ENCODE results near the gene RUNX1.

Gene RUNX1

GRCh38 chr21:34894401-34894800 is 154.7 kb downstream of the RUNX1 start:
- H3K9ac ChIP-seq (ENCODE audit: low read length), result no peak overlapping the region
- H4K8ac ChIP-seq (ENCODE audit: low read depth, low read length), result no peak overlapping the region
- H3K27me3 ChIP-seq (ENCODE audit: insufficient read depth, low read length, poor library complexity), result peaks cover 2% of the 10 kb centered on the region
- no peaks in the 10 kb centered on the region for H3K79me2 ChIP-seq (ENCODE audit: control insufficient read depth, insufficient read depth, low read length)
- no peaks in the 10 kb centered on the region for H3K4me1 ChIP-seq (ENCODE audit: control insufficient read depth, low read depth, low read length)
- H4K5ac ChIP-seq (ENCODE audit: low read length), result no peak overlapping the region
- no peak for DNase-seq
- H3K4me3 ChIP-seq (ENCODE audit: low read length), result no peak overlapping the region
- H2BK5ac ChIP-seq (ENCODE audit: low read length), result no peak overlapping the region
- no peak overlapping the region for H3K27ac ChIP-seq (ENCODE audit: low read depth, low read length)
- H3K4ac ChIP-seq (ENCODE audit: low read depth, low read length), result no peak overlapping the region
- no peak overlapping the region for H2AK5ac ChIP-seq (ENCODE audit: low read length)
- H3K79me1 ChIP-seq (ENCODE audit: low read length), result no peaks in the 10 kb centered on the region
- H2BK120ac ChIP-seq (ENCODE audit: low read depth, low read length), result no peak overlapping the region
- no peaks in the 10 kb centered on the region for H3K36me3 ChIP-seq (ENCODE audit: control insufficient read depth, insufficient read depth, low read length)
- H3K18ac ChIP-seq (ENCODE audit: low read length), result no peak overlapping the region
- no peak overlapping the region for H3K4me2 ChIP-seq (ENCODE audit: low read length)
- H3K23ac ChIP-seq (ENCODE audit: low read length), result no peak overlapping the region
- H3K56ac ChIP-seq (ENCODE audit: low read length), result no peak overlapping the region
- no CpG with 5 or more reads among the region's 1 CpG for WGBS (ENCODE audit: extremely low coverage, insufficient coverage, low lambda C conversion rate)
- no peak overlapping the region for H2BK15ac ChIP-seq (replicated peaks; ENCODE audit: low read depth)

DNA sequence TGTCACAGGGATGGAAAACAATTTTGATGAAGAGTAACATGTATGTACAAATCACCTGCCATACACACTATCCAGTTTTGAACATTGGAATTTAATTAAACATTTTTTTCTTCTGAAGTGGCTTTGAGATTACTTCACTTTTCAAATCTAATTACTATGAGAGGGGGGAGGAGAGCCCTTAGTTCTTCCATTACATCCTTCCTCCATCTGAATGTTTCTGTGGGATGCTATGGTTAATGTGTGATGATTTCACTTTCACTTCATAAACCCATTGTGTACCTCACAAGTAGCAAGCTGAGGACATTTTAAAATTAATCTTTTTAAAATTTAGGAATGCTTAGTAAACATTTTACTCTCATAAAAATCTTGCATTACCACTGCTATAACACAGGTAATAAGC is 156.9 kb downstream of the RUNX1 start:
- Histone ChIP-seq H2AK5ac (ENCODE audit: low read length) (no peak overlapping the region), H3K36me3 (ENCODE audit: control insufficient read depth, insufficient read depth, low read length) (no peaks in the 10 kb centered on the region), H2BK120ac (ENCODE audit: low read depth, low read length) (no peak overlapping the region), H2BK5ac (ENCODE audit: low read length) (no peak overlapping the region), H3K18ac (ENCODE audit: low read length) (no peak overlapping the region), H3K9ac (ENCODE audit: low read length) (no peak overlapping the region), H3K23ac (ENCODE audit: low read length) (no peak overlapping the region), H3K4me3 (ENCODE audit: low read length) (no peak overlapping the region), H3K27me3 (ENCODE audit: insufficient read depth, low read length, poor library complexity) (peaks cover 8% of the 10 kb centered on the region), H2BK15ac (replicated peaks; ENCODE audit: low read depth) (no peak overlapping the region), H3K56ac (ENCODE audit: low read length) (no peak overlapping the region), H3K79me2 (ENCODE audit: control insufficient read depth, insufficient read depth, low read length) (no peaks in the 10 kb centered on the region), H3K79me1 (ENCODE audit: low read length) (no peaks in the 10 kb centered on the region), H3K27ac (ENCODE audit: low read depth, low read length) (no peak overlapping the region), H4K8ac (ENCODE audit: low read depth, low read length) (no peak overlapping the region), H3K4ac (ENCODE audit: low read depth, low read length) (no peak overlapping the region), H3K4me1 (ENCODE audit: control insufficient read depth, low read depth, low read length) (no peaks in the 10 kb centered on the region), H3K4me2 (ENCODE audit: low read length) (no peak overlapping the region), H4K5ac (ENCODE audit: low read length) (no peak overlapping the region)
- no peak for DNase-seq

- Histone ChIP-seq H3K27ac (ENCODE audit: low read depth, low read length) (no peak overlapping the region), H3K4me3 (ENCODE audit: low read length) (no peak overlapping the region)
- WGBS (ENCODE audit: extremely low coverage, insufficient coverage, low lambda C conversion rate), result no CpG with 5 or more reads among the region's 8 CpGs
These were observed 157.5 kb downstream of the RUNX1 start for GRCh38 chr21:34891613-34891943.

GRCh38 chr21:34890724-34891612 is 158.1 kb downstream of the RUNX1 start:
- Histone ChIP-seq H3K4me1 (ENCODE audit: control insufficient read depth, low read depth, low read length) (no peaks in the 10 kb centered on the region), H2BK15ac (replicated peaks; ENCODE audit: low read depth) (no peak overlapping the region), H3K79me2 (ENCODE audit: control insufficient read depth, insufficient read depth, low read length) (no peaks in the 10 kb centered on the region), H3K36me3 (ENCODE audit: control insufficient read depth, insufficient read depth, low read length) (no peaks in the 10 kb centered on the region), H3K4me2 (ENCODE audit: low read length) (peak overlapping the region; percentile 64), H4K8ac (ENCODE audit: low read depth, low read length) (no peak overlapping the region), H3K9ac (ENCODE audit: low read length) (peak overlapping the region; percentile 60), H3K4me3 (ENCODE audit: low read length) (peak overlapping the region; percentile 15), H3K27me3 (ENCODE audit: insufficient read depth, low read length, poor library complexity) (peaks cover 12% of the 10 kb centered on the region), H3K79me1 (ENCODE audit: low read length) (no peaks in the 10 kb centered on the region), H2AK5ac (ENCODE audit: low read length) (no peak overlapping the region), H2BK5ac (ENCODE audit: low read length) (no peak overlapping the region), H3K27ac (ENCODE audit: low read depth, low read length) (no peak overlapping the region), H3K18ac (ENCODE audit: low read length) (peak overlapping the region; percentile 60), H3K23ac (ENCODE audit: low read length) (no peak overlapping the region), H3K4ac (ENCODE audit: low read depth, low read length) (peak overlapping the region; percentile 65), H2BK120ac (ENCODE audit: low read depth, low read length) (no peak overlapping the region), H4K5ac (ENCODE audit: low read length) (no peak overlapping the region), H3K56ac (ENCODE audit: low read length) (peak overlapping the region; percentile 85)
- peak; percentile 67 for DNase-seq
- no CpG with 5 or more reads among the region's 60 CpGs for WGBS (ENCODE audit: extremely low coverage, insufficient coverage, low lambda C conversion rate)

More at GRCh38 chr21:34891613-34891943, 157.5 kb downstream of the RUNX1 start:
- H2BK120ac ChIP-seq (ENCODE audit: low read depth, low read length), result no peak overlapping the region
- no peaks in the 10 kb centered on the region for H3K79me2 ChIP-seq (ENCODE audit: control insufficient read depth, insufficient read depth, low read length)
- H3K4me1 ChIP-seq (ENCODE audit: control insufficient read depth, low read depth, low read length), result no peaks in the 10 kb centered on the region
- H2BK15ac ChIP-seq (replicated peaks; ENCODE audit: low read depth), result no peak overlapping the region
- no peak overlapping the region for H2AK5ac ChIP-seq (ENCODE audit: low read length)
- H3K27me3 ChIP-seq (ENCODE audit: insufficient read depth, low read length, poor library complexity), result peaks cover 9% of the 10 kb centered on the region
- H3K4me2 ChIP-seq (ENCODE audit: low read length), result no peak overlapping the region
- no peak overlapping the region for H2BK5ac ChIP-seq (ENCODE audit: low read length)
- DNase-seq, result no peak
- no peak overlapping the region for H3K4ac ChIP-seq (ENCODE audit: low read depth, low read length)
- no peak overlapping the region for H3K56ac ChIP-seq (ENCODE audit: low read length)
- H3K18ac ChIP-seq (ENCODE audit: low read length), result no peak overlapping the region
- H3K36me3 ChIP-seq (ENCODE audit: control insufficient read depth, insufficient read depth, low read length), result no peaks in the 10 kb centered on the region
- peak overlapping the region; percentile 21 for H3K9ac ChIP-seq (ENCODE audit: low read length)
- no peak overlapping the region for H4K8ac ChIP-seq (ENCODE audit: low read depth, low read length)
- no peak overlapping the region for H4K5ac ChIP-seq (ENCODE audit: low read length)
- H3K23ac ChIP-seq (ENCODE audit: low read length), result no peak overlapping the region
- no peaks in the 10 kb centered on the region for H3K79me1 ChIP-seq (ENCODE audit: low read length)

DNA sequence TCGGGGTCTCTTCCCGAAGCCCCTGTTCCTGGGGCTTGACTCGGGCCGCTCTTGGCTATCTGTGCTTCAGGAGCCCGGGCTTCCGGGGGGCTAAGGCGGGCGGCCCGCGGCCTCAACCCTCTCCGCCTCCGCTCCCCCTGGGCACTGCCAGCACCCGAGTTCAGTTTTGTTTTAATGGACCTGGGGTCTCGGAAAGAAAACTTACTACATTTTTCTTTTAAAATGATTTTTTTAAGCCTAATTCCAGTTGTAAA is 158.7 kb downstream of the RUNX1 start:
- no peak for DNase-seq
- no peak overlapping the region for H4K5ac ChIP-seq (ENCODE audit: low read length)
- WGBS (ENCODE audit: extremely low coverage, insufficient coverage, low lambda C conversion rate), result no CpG with 5 or more reads among the region's 14 CpGs
- no peak overlapping the region for H3K23ac ChIP-seq (ENCODE audit: low read length)
- no peaks in the 10 kb centered on the region for H3K4me1 ChIP-seq (ENCODE audit: control insufficient read depth, low read depth, low read length)
- H3K36me3 ChIP-seq (ENCODE audit: control insufficient read depth, insufficient read depth, low read length), result no peaks in the 10 kb centered on the region
- peaks cover 12% of the 10 kb centered on the region for H3K27me3 ChIP-seq (ENCODE audit: insufficient read depth, low read length, poor library complexity)
- peak overlapping the region; percentile 65 for H3K4ac ChIP-seq (ENCODE audit: low read depth, low read length)
- peak overlapping the region; percentile 54 for H3K4me2 ChIP-seq (ENCODE audit: low read length)
- peak overlapping the region; percentile 60 for H3K9ac ChIP-seq (ENCODE audit: low read length)
- H3K79me2 ChIP-seq (ENCODE audit: control insufficient read depth, insufficient read depth, low read length), result no peaks in the 10 kb centered on the region
- H2BK15ac ChIP-seq (replicated peaks; ENCODE audit: low read depth), result no peak overlapping the region
- H3K4me3 ChIP-seq (ENCODE audit: low read length), result no peak overlapping the region
- H3K18ac ChIP-seq (ENCODE audit: low read length), result peak overlapping the region; percentile 60
- H2AK5ac ChIP-seq (ENCODE audit: low read length), result no peak overlapping the region
- peak overlapping the region; percentile 49 for H3K56ac ChIP-seq (ENCODE audit: low read length)
- no peak overlapping the region for H4K8ac ChIP-seq (ENCODE audit: low read depth, low read length)
- no peak overlapping the region for H3K27ac ChIP-seq (ENCODE audit: low read depth, low read length)
- no peaks in the 10 kb centered on the region for H3K79me1 ChIP-seq (ENCODE audit: low read length)
- no peak overlapping the region for H2BK5ac ChIP-seq (ENCODE audit: low read length)
- H2BK120ac ChIP-seq (ENCODE audit: low read depth, low read length), result peak overlapping the region; percentile 89
